Fibroblast of lung (primary cell): ENCODE data around the gene SPATA16. TPM values are rescaled to one million over a fixed set of nuclear protein-coding genes. Genes with fewer than 3 reads are reported as not detected.

Source experiments
- DNase-seq, 2 donors: peaks; one replicate each; pipeline versions ENCODE4 v3.0.0 to v3.0.0-alpha.2; 2010; ENCODE audit warnings: low read depth in 2 of 2
- H2AFZ ChIP-seq: 2 replicates; pipeline ENCODE4 v1.5.1; 2012; ENCODE audit warnings: low read length, control low read depth, inconsistent platforms
- H3K27ac ChIP-seq: 2 replicates; pipeline ENCODE4 v1.5.1; 2011; ENCODE audit warnings: low read length, control low read depth; ENCODE audit not compliant: insufficient read depth
- H3K27me3 ChIP-seq: 2 replicates; pipeline ENCODE4 v1.5.1; 2011; ENCODE audit warnings: mild to moderate bottlenecking, low read length; ENCODE audit not compliant: control insufficient read depth, insufficient read depth
- H3K36me3 ChIP-seq: 2 replicates; pipeline ENCODE4 v1.5.1; 2011; ENCODE audit warnings: low read length; ENCODE audit not compliant: control insufficient read depth, insufficient read depth
- H3K4me1 ChIP-seq: 2 replicates; pipeline ENCODE4 v1.5.1; 2011; ENCODE audit warnings: low read length; ENCODE audit not compliant: control insufficient read depth, insufficient read depth; ENCODE audit errors: extremely low read depth
- H3K4me2 ChIP-seq: 2 replicates; pipeline ENCODE4 v1.5.1; 2011; ENCODE audit warnings: low read length, control low read depth; ENCODE audit not compliant: insufficient read depth; ENCODE audit errors: extremely low read depth
- H3K4me3 ChIP-seq, 4 experiments: fragments of 200-600 bp in 1 of 4; sonication (generic) in 1 of 4; replicated peaks in 1 of 4; 2 replicates each; pipeline ENCODE4 v1.5.1; 2011 to 2016; ENCODE audit warnings: low read length in 4 of 4, low read depth in 3 of 4, mild to moderate bottlenecking in 3 of 4, control low read depth in 2 of 4, inconsistent platforms in 1 of 4, mixed read lengths in 1 of 4; ENCODE audit not compliant: insufficient read depth in 1 of 4; ENCODE audit errors: control extremely low read depth in 1 of 4
- H3K79me2 ChIP-seq: 2 replicates; pipeline ENCODE4 v1.5.1; 2012; ENCODE audit warnings: mild to moderate bottlenecking, low read length, inconsistent platforms; ENCODE audit not compliant: control insufficient read depth, insufficient read depth
- H3K9ac ChIP-seq: 2 replicates; pipeline ENCODE4 v1.5.1; 2011; ENCODE audit warnings: mild to moderate bottlenecking, low read length, control low read depth; ENCODE audit not compliant: insufficient read depth
- H3K9me3 ChIP-seq: 2 replicates; pipeline ENCODE4 v1.5.1; 2012; ENCODE audit warnings: low read depth, low read length; ENCODE audit not compliant: control insufficient read depth, insufficient read depth
- H4K20me1 ChIP-seq: 2 replicates; pipeline ENCODE4 v1.5.1; 2011; ENCODE audit warnings: low read length; ENCODE audit not compliant: control insufficient read depth, insufficient read depth; ENCODE audit errors: extremely low read depth
- CTCF ChIP-seq, 2 donors: IDR thresholded peaks in 1 of 2; conservative IDR thresholded peaks in 1 of 2; 1 replicate in 1 of 2; 2 replicates in 1 of 2; pipeline ENCODE4 v1.5.1; 2011 to 2012; ENCODE audit warnings: low read length in 2 of 2, control low read depth in 1 of 2, inconsistent platforms in 1 of 2, low read depth in 1 of 2, mild to moderate bottlenecking in 1 of 2
- EZH2 ChIP-seq: IDR thresholded peaks from 2 replicates; pipeline ENCODE4 v1.5.1; 2012; ENCODE audit warnings: low read length, control low read depth, mild to moderate bottlenecking; ENCODE audit errors: missing control alignments
- polyA plus RNA-seq, 2 donors: library from polyadenylated mRNA; depleted of rRNA in 1 of 2; stranded (reverse) in 1 of 2; unstranded in 1 of 2; fragments of >200 nt; gene quantifications; 2 replicates each; pipeline ENCODE4 v1.2.1, GENCODE V29; 2011 to 2012; ENCODE audit warnings: missing spikeins in 1 of 2
- total RNA-seq: library from RNA; depleted of rRNA; stranded (reverse); fragments of >200 nt; gene quantifications from 2 replicates; pipeline ENCODE4 v1.2.1, GENCODE V29; 2014

SPATA16 gene
- total and polyA plus RNA-seq, 2 donors (not counting 1 experiment from before 2014, with no cell fraction given), result not detected

DNA sequence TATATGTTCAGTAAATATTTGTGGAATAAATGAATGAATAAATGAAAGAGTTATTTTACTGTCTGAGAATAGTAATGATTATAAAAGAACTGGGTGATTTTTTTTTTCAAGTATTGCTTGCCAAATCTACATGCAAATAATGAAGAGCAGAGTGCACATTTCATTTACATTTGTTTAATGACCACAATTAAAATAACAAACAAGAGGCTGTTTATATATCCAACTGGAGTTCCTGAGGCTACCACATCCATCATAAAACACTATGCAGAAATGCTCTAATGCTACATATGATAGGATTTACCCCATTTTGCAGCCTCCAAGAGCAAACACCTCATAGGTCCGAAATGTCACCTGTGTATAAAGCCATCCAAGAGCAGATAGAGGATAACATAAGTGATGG lies 266.0 kb downstream of the SPATA16 start:
- Histone ChIP-seq H3K36me3 (no peaks in the 10 kb centered on the region), H3K9ac (no peak overlapping the region), H3K4me1 (no peaks in the 10 kb centered on the region), H3K9me3 (no peaks in the 10 kb centered on the region), H3K27me3 (no peaks in the 10 kb centered on the region), H3K79me2 (no peaks in the 10 kb centered on the region), H2AFZ (no peak overlapping the region), H3K4me3 (no peak overlapping the region), H4K20me1 (no peaks in the 10 kb centered on the region), H3K27ac (no peak overlapping the region), H3K4me2 (no peak overlapping the region)
- no peak for TF ChIP-seq CTCF (conservative IDR thresholded peaks at IDR 0.05 in 1 of 2, IDR thresholded peaks at IDR 0.05 in 1 of 2; ENCODE audit: low read depth in 1 of 2, low read length in 2 of 2)
- peak in 1 of 2 donors; percentile 36 for DNase-seq

GRCh38 chr3:172869784-172870518 lies 271.1 kb downstream of the SPATA16 start:
- Histone ChIP-seq H2AFZ (no peak overlapping the region), H3K9ac (no peak overlapping the region), H4K20me1 (no peaks in the 10 kb centered on the region), H3K27ac (no peak overlapping the region), H3K79me2 (no peaks in the 10 kb centered on the region), H3K4me3 (no peak overlapping the region), H3K36me3 (no peaks in the 10 kb centered on the region), H3K27me3 (no peaks in the 10 kb centered on the region), H3K9me3 (no peaks in the 10 kb centered on the region), H3K4me1 (no peaks in the 10 kb centered on the region), H3K4me2 (no peak overlapping the region)
- TF ChIP-seq EZH2 (no peak), CTCF (conservative IDR thresholded peaks at IDR 0.05 in 1 of 2, IDR thresholded peaks at IDR 0.05 in 1 of 2; ENCODE audit: low read depth in 1 of 2, low read length in 2 of 2) (no peak)
- DNase-seq, result no peak

GRCh38 chr3:172869368-172869771 lies 271.7 kb downstream of the SPATA16 start:
- H3K9me3 ChIP-seq, result no peaks in the 10 kb centered on the region
- H3K36me3 ChIP-seq, result no peaks in the 10 kb centered on the region
- DNase-seq, result peak in 1 of 2 donors; percentile 68
- H4K20me1 ChIP-seq, result no peaks in the 10 kb centered on the region
- no peaks in the 10 kb centered on the region for H3K4me1 ChIP-seq
- no peak overlapping the region for H3K9ac ChIP-seq
- no peaks in the 10 kb centered on the region for H3K27me3 ChIP-seq
- H3K4me2 ChIP-seq, result no peak overlapping the region
- H3K27ac ChIP-seq, result no peak overlapping the region
- TF ChIP-seq EZH2 (no peak), CTCF (conservative IDR thresholded peaks at IDR 0.05 in 1 of 2, IDR thresholded peaks at IDR 0.05 in 1 of 2; ENCODE audit: low read depth in 1 of 2, low read length in 2 of 2) (no peak)
- H2AFZ ChIP-seq, result no peak overlapping the region
- H3K4me3 ChIP-seq, result no peak overlapping the region
- H3K79me2 ChIP-seq, result no peaks in the 10 kb centered on the region
